Astrocyte (in vitro differentiated cells and primary cell): Measurements from ENCODE around the gene HES2. TPM values are rescaled to one million over a fixed set of nuclear protein-coding genes. Genes with fewer than 3 reads are reported as not detected.

ENCODE experiments used
- DNase-seq: peaks from one replicate; pipeline ENCODE4 v3.0.0-alpha.2; 2010; ENCODE audit warnings: low read depth
- FAIRE-seq: peaks from 2 replicates; lab custom pipeline; 2011; peaks lifted over from hg19 to GRCh38; lab: Jason Lieb, UNC
- H2AFZ ChIP-seq: 2 replicates; pipeline ENCODE4 v1.6.0; 2012; ENCODE audit warnings: low read depth, low read length, inconsistent platforms
- H3K27ac ChIP-seq: 2 replicates; pipeline ENCODE4 v1.5.1; 2011; ENCODE audit warnings: low read depth, low read length, inconsistent platforms
- H3K27me3 ChIP-seq: 2 replicates; pipeline ENCODE4 v1.6.0; 2011; ENCODE audit warnings: low read length, inconsistent platforms; ENCODE audit not compliant: insufficient read depth
- H3K36me3 ChIP-seq: 2 replicates; pipeline ENCODE4 v1.5.1; 2011; ENCODE audit warnings: low read length, inconsistent platforms; ENCODE audit not compliant: insufficient read depth
- H3K4me1 ChIP-seq: 2 replicates; pipeline ENCODE4 v1.5.1; 2011; ENCODE audit warnings: low read length, inconsistent platforms; ENCODE audit not compliant: insufficient read depth
- H3K4me2 ChIP-seq: 2 replicates; pipeline ENCODE4 v1.6.0; 2012; ENCODE audit warnings: low read length, inconsistent platforms
- H3K4me3 ChIP-seq: 2 replicates; pipeline ENCODE4 v1.5.1; 2011; ENCODE audit warnings: low read depth, mild to moderate bottlenecking, low read length, inconsistent platforms; ENCODE audit not compliant: insufficient read depth
- H3K79me2 ChIP-seq: 2 replicates; pipeline ENCODE4 v1.6.0; 2012; ENCODE audit warnings: mild to moderate bottlenecking, low read length, inconsistent platforms; ENCODE audit not compliant: insufficient read depth
- H3K9ac ChIP-seq: 2 replicates; pipeline ENCODE4 v1.6.0; 2012; ENCODE audit warnings: mild to moderate bottlenecking, low read length, inconsistent platforms
- H3K9me3 ChIP-seq: 2 replicates; pipeline ENCODE4 v1.5.1; 2012; ENCODE audit warnings: low read depth, mild to moderate bottlenecking, low read length, inconsistent platforms; ENCODE audit not compliant: insufficient read depth
- H4K20me1 ChIP-seq: 2 replicates; pipeline ENCODE4 v1.6.0; 2012; ENCODE audit warnings: low read length, inconsistent platforms; ENCODE audit not compliant: insufficient read depth
- H3K27ac Mint-ChIP-seq: one replicate; pipeline ENCODE4 v1.8.0; 2021; ENCODE audit warnings: mild to moderate bottlenecking, mixed read lengths; ENCODE audit not compliant: unreplicated experiment
- H3K27me3 Mint-ChIP-seq: one replicate; pipeline ENCODE4 v1.8.0; 2021; ENCODE audit warnings: low read depth, mixed read lengths; ENCODE audit not compliant: unreplicated experiment
- H3K36me3 Mint-ChIP-seq: one replicate; pipeline ENCODE4 v1.8.0; 2021; ENCODE audit warnings: low read depth, mixed read lengths; ENCODE audit not compliant: unreplicated experiment
- H3K4me1 Mint-ChIP-seq: one replicate; pipeline ENCODE4 v1.8.0; 2021; ENCODE audit warnings: low read depth, mixed read lengths; ENCODE audit not compliant: unreplicated experiment
- H3K4me3 Mint-ChIP-seq: one replicate; pipeline ENCODE4 v1.8.0; 2021; ENCODE audit warnings: mild to moderate bottlenecking, moderate library complexity, mixed read lengths; ENCODE audit not compliant: unreplicated experiment
- H3K9me3 Mint-ChIP-seq: one replicate; pipeline ENCODE4 v1.8.0; 2021; ENCODE audit warnings: mild to moderate bottlenecking, mixed read lengths; ENCODE audit not compliant: unreplicated experiment
- CTCF ChIP-seq: IDR thresholded peaks from 2 replicates; pipeline ENCODE4 v1.5.1; 2011; ENCODE audit warnings: low read depth, mild to moderate bottlenecking, inconsistent platforms, low read length, moderate library complexity; ENCODE audit not compliant: insufficient read depth
- EZH2 ChIP-seq: IDR thresholded peaks from 2 replicates; pipeline ENCODE4 v1.6.1; 2012; ENCODE audit warnings: mild to moderate bottlenecking, low read length, inconsistent platforms; ENCODE audit not compliant: insufficient read depth
- total RNA-seq: library from RNA; stranded (reverse); gene quantifications from 2 replicates; pipeline ENCODE4 v1.2.1, GENCODE V29; 2021

The HES2 gene
- total RNA-seq, 1 donor from 2014 or later = 3.0 TPM

GRCh38 chr1:6414443-6414844 lies 5.3 kb downstream of the HES2 start:
- TF ChIP-seq CTCF (peak; percentile 51), EZH2 (no peak)
- H3K9me3 ChIP-seq = no peaks in the 10 kb centered on the region
- no peak overlapping the region for H3K27ac ChIP-seq
- H3K4me1 Mint-ChIP-seq = peaks cover 3% of the 10 kb centered on the region
- no peaks in the 10 kb centered on the region for H3K36me3 ChIP-seq
- H3K4me2 ChIP-seq = peak overlapping the region; percentile 76
- no peaks in the 10 kb centered on the region for H4K20me1 ChIP-seq
- H3K4me1 ChIP-seq = peaks cover 13% of the 10 kb centered on the region
- DNase-seq (peak; percentile 32), FAIRE-seq (no peak)
- no peaks in the 10 kb centered on the region for H3K79me2 ChIP-seq
- no peak overlapping the region for H3K4me3 ChIP-seq
- peak overlapping the region; percentile 65 for H2AFZ ChIP-seq
- H3K36me3 Mint-ChIP-seq = peaks cover 5% of the 10 kb centered on the region
- peak overlapping the region; percentile 22 for H3K9ac ChIP-seq
- no peak overlapping the region for H3K4me3 Mint-ChIP-seq
- H3K27me3 ChIP-seq = peaks cover 42% of the 10 kb centered on the region
- peaks cover 36% of the 10 kb centered on the region for H3K27me3 Mint-ChIP-seq
- peaks cover 4% of the 10 kb centered on the region for H3K9me3 Mint-ChIP-seq
- H3K27ac Mint-ChIP-seq = peak overlapping the region; percentile 79

- no peak for FAIRE-seq
- peaks cover 13% of the 10 kb centered on the region for H3K4me1 ChIP-seq
- no peaks in the 10 kb centered on the region for H3K79me2 ChIP-seq
- no peak overlapping the region for H3K27ac Mint-ChIP-seq
- no peaks in the 10 kb centered on the region for H3K9me3 ChIP-seq
- H3K36me3 Mint-ChIP-seq = peaks cover 4% of the 10 kb centered on the region
- H3K36me3 ChIP-seq = no peaks in the 10 kb centered on the region
- H2AFZ ChIP-seq = no peak overlapping the region
- H3K27me3 ChIP-seq = peaks cover 36% of the 10 kb centered on the region
- H3K4me3 Mint-ChIP-seq = no peak overlapping the region
- DNase-seq = peak; percentile 49
- H4K20me1 ChIP-seq = no peaks in the 10 kb centered on the region
- no peak overlapping the region for H3K9ac ChIP-seq
- TF ChIP-seq EZH2 = no peak
- no peak for TF ChIP-seq CTCF
- H3K4me3 ChIP-seq = no peak overlapping the region
- H3K27ac ChIP-seq = no peak overlapping the region
- peaks cover 3% of the 10 kb centered on the region for H3K4me1 Mint-ChIP-seq
- peaks cover 4% of the 10 kb centered on the region for H3K9me3 Mint-ChIP-seq
- H3K4me2 ChIP-seq = peak overlapping the region; percentile 26
- H3K27me3 Mint-ChIP-seq = peaks cover 33% of the 10 kb centered on the region
Observed at GRCh38 chr1:6412896-6413295, 6.8 kb downstream of the HES2 start.

GRCh38 chr1:6410248-6410893 lies 9.3 kb downstream of the HES2 start:
- no peaks in the 10 kb centered on the region for H3K36me3 Mint-ChIP-seq
- FAIRE-seq = no peak
- Histone ChIP-seq H3K36me3 (no peaks in the 10 kb centered on the region), H3K4me2 (no peak overlapping the region), H2AFZ (no peak overlapping the region), H3K4me3 (no peak overlapping the region), H3K27me3 (peaks cover 14% of the 10 kb centered on the region), H3K9me3 (no peaks in the 10 kb centered on the region), H3K9ac (no peak overlapping the region), H3K79me2 (no peaks in the 10 kb centered on the region), H4K20me1 (no peaks in the 10 kb centered on the region), H3K4me1 (peaks cover 13% of the 10 kb centered on the region), H3K27ac (no peak overlapping the region)
- TF ChIP-seq EZH2 = no peak
- no peak for TF ChIP-seq CTCF
- no peak overlapping the region for H3K4me3 Mint-ChIP-seq
- H3K9me3 Mint-ChIP-seq = no peaks in the 10 kb centered on the region
- peaks cover 13% of the 10 kb centered on the region for H3K27me3 Mint-ChIP-seq
- H3K27ac Mint-ChIP-seq = no peak overlapping the region
- peaks cover 3% of the 10 kb centered on the region for H3K4me1 Mint-ChIP-seq
- DNase-seq = no peak
